IMR-90 (cell line): ENCODE data around the gene TMEM141.

Experiments used
- CTCF ChIP-seq: conservative IDR thresholded peaks from 2 replicates; pipeline ENCODE4 v1.5.1; 2012; ENCODE audit warnings: mild to moderate bottlenecking, low read depth, low read length, improper control_type of control experiment
- USF2 ChIP-seq: fragments of 150-350 bp; IDR thresholded peaks from 2 replicates; pipeline ENCODE4 v1.6.1; 2017; ENCODE audit warnings: mild to moderate bottlenecking, antibody characterized with exemption, low read length, low read depth

- TF ChIP-seq USF2 (no peak), CTCF (no peak)
Measured at GRCh38 chr9:136779808-136780207, 11.3 kb upstream of the TMEM141 start.
